ENCODE data around the gene KDELR1. TPM values are rescaled to one million over a fixed set of nuclear protein-coding genes. Genes with fewer than 3 reads are reported as not detected.

KDELR1 gene
- total RNA-seq, 1 experiment from 2014 or later: 53.7 TPM

- Histone ChIP-seq H2AFZ (ENCODE audit: low read length) (no peak overlapping the region; the same call in 1 of the 2 replicates), H3K79me2 (ENCODE audit: low read length) (no peaks in the 10 kb centered on the region), H3K4me1 (ENCODE audit: low read length) (peaks cover 19% of the 10 kb centered on the region), H3K9me2 (replicated peaks; ENCODE audit: insufficient read depth, low read length) (no peaks in the 10 kb centered on the region), H3K4me2 (ENCODE audit: low read depth, low read length, poor library complexity, severe bottlenecking) (peak overlapping the region; percentile 93), H4K20me1 (ENCODE audit: insufficient read depth, low read depth, low read length) (no peaks in the 10 kb centered on the region), H3K27me3 (ENCODE audit: low read length) (no peaks in the 10 kb centered on the region), H3K27ac (ENCODE audit: low read length) (peak overlapping the region; percentile 79), H3K9me3 (ENCODE audit: low read length) (no peaks in the 10 kb centered on the region), H3K9ac (ENCODE audit: low read length) (peak overlapping the region; percentile 91), H3K36me3 (ENCODE audit: insufficient read depth, low read length) (no peaks in the 10 kb centered on the region), H3K4me3 (ENCODE audit: low read length) (peak overlapping the region; percentile 84)
- no peak for DNase-seq
Observed at GRCh38 chr19:48363500-48363809, 27.9 kb downstream of the KDELR1 start.

- Histone ChIP-seq H3K9me3 (ENCODE audit: low read length) (no peaks in the 10 kb centered on the region), H3K27ac (ENCODE audit: low read length) (peak overlapping the region; percentile 79), H3K4me3 (ENCODE audit: low read length) (peak overlapping the region; percentile 84), H3K9me2 (replicated peaks; ENCODE audit: insufficient read depth, low read length) (no peaks in the 10 kb centered on the region), H3K4me1 (ENCODE audit: low read length) (peaks cover 19% of the 10 kb centered on the region), H3K9ac (ENCODE audit: low read length) (peak overlapping the region; percentile 91), H3K79me2 (ENCODE audit: low read length) (no peaks in the 10 kb centered on the region), H3K27me3 (ENCODE audit: low read length) (no peaks in the 10 kb centered on the region), H3K36me3 (ENCODE audit: insufficient read depth, low read length) (no peaks in the 10 kb centered on the region), H4K20me1 (ENCODE audit: insufficient read depth, low read depth, low read length) (no peaks in the 10 kb centered on the region), H2AFZ (ENCODE audit: low read length) (no peak overlapping the region; the same call in 1 of the 2 replicates), H3K4me2 (ENCODE audit: low read depth, low read length, poor library complexity, severe bottlenecking) (peak overlapping the region; percentile 93)
- peak; percentile 95 for DNase-seq
Observed at GRCh38 chr19:48362716-48363499, 28.4 kb downstream of the KDELR1 start.

GRCh38 chr19:48361912-48362311 is 29.4 kb downstream of the KDELR1 start:
- no peaks in the 10 kb centered on the region for H4K20me1 ChIP-seq (ENCODE audit: insufficient read depth, low read depth, low read length)
- H3K36me3 ChIP-seq (ENCODE audit: insufficient read depth, low read length): no peaks in the 10 kb centered on the region
- DNase-seq: no peak
- H3K79me2 ChIP-seq (ENCODE audit: low read length): no peaks in the 10 kb centered on the region
- H3K4me1 ChIP-seq (ENCODE audit: low read length): peaks cover 19% of the 10 kb centered on the region
- H3K4me3 ChIP-seq (ENCODE audit: low read length): no peak overlapping the region
- no peak overlapping the region for H3K9ac ChIP-seq (ENCODE audit: low read length)
- no peaks in the 10 kb centered on the region for H3K9me2 ChIP-seq (replicated peaks; ENCODE audit: insufficient read depth, low read length)
- no peak overlapping the region for H2AFZ ChIP-seq (ENCODE audit: low read length)
- H3K4me2 ChIP-seq (ENCODE audit: low read depth, low read length, poor library complexity, severe bottlenecking): no peak overlapping the region
- H3K27me3 ChIP-seq (ENCODE audit: low read length): no peaks in the 10 kb centered on the region
- no peak overlapping the region for H3K27ac ChIP-seq (ENCODE audit: low read length)
- H3K9me3 ChIP-seq (ENCODE audit: low read length): no peaks in the 10 kb centered on the region

GRCh38 chr19:48359123-48359522 is 32.2 kb downstream of the KDELR1 start:
- Histone ChIP-seq H3K4me2 (ENCODE audit: low read depth, low read length, poor library complexity, severe bottlenecking) (no peak overlapping the region), H3K9me3 (ENCODE audit: low read length) (no peaks in the 10 kb centered on the region), H3K79me2 (ENCODE audit: low read length) (no peaks in the 10 kb centered on the region), H4K20me1 (ENCODE audit: insufficient read depth, low read depth, low read length) (no peaks in the 10 kb centered on the region), H3K27me3 (ENCODE audit: low read length) (no peaks in the 10 kb centered on the region), H3K27ac (ENCODE audit: low read length) (no peak overlapping the region), H3K4me1 (ENCODE audit: low read length) (peaks cover 11% of the 10 kb centered on the region), H3K9me2 (replicated peaks; ENCODE audit: insufficient read depth, low read length) (no peaks in the 10 kb centered on the region), H3K9ac (ENCODE audit: low read length) (no peak overlapping the region), H3K36me3 (ENCODE audit: insufficient read depth, low read length) (no peaks in the 10 kb centered on the region), H2AFZ (ENCODE audit: low read length) (no peak overlapping the region), H3K4me3 (ENCODE audit: low read length) (no peak overlapping the region)
- no peak for DNase-seq

- H3K79me2 ChIP-seq (ENCODE audit: low read length): no peaks in the 10 kb centered on the region
- no peaks in the 10 kb centered on the region for H3K9me3 ChIP-seq (ENCODE audit: low read length)
- no peak overlapping the region for H3K9ac ChIP-seq (ENCODE audit: low read length)
- no peak for DNase-seq
- no peaks in the 10 kb centered on the region for H3K9me2 ChIP-seq (replicated peaks; ENCODE audit: insufficient read depth, low read length)
- no peak overlapping the region for H3K27ac ChIP-seq (ENCODE audit: low read length)
- H3K36me3 ChIP-seq (ENCODE audit: insufficient read depth, low read length): no peaks in the 10 kb centered on the region
- no peaks in the 10 kb centered on the region for H4K20me1 ChIP-seq (ENCODE audit: insufficient read depth, low read depth, low read length)
- peaks cover 5% of the 10 kb centered on the region for H3K4me1 ChIP-seq (ENCODE audit: low read length)
- H2AFZ ChIP-seq (ENCODE audit: low read length): no peak overlapping the region
- H3K27me3 ChIP-seq (ENCODE audit: low read length): no peaks in the 10 kb centered on the region
- no peak overlapping the region for H3K4me3 ChIP-seq (ENCODE audit: low read length)
- H3K4me2 ChIP-seq (ENCODE audit: low read depth, low read length, poor library complexity, severe bottlenecking): no peak overlapping the region
Observed at GRCh38 chr19:48355365-48355954, 35.9 kb downstream of the KDELR1 start.

GRCh38 chr19:48354332-48354992 is 36.9 kb downstream of the KDELR1 start:
- DNase-seq: no peak
- Histone ChIP-seq H3K4me2 (ENCODE audit: low read depth, low read length, poor library complexity, severe bottlenecking) (no peak overlapping the region), H3K9ac (ENCODE audit: low read length) (no peak overlapping the region)

GRCh38 chr19:48353677-48354076 is 37.7 kb downstream of the KDELR1 start:
- no peaks in the 10 kb centered on the region for H4K20me1 ChIP-seq (ENCODE audit: insufficient read depth, low read depth, low read length)
- H3K79me2 ChIP-seq (ENCODE audit: low read length): no peaks in the 10 kb centered on the region
- no peak overlapping the region for H3K27ac ChIP-seq (ENCODE audit: low read length)
- H3K9me2 ChIP-seq (replicated peaks; ENCODE audit: insufficient read depth, low read length): no peaks in the 10 kb centered on the region
- no peaks in the 10 kb centered on the region for H3K36me3 ChIP-seq (ENCODE audit: insufficient read depth, low read length)
- H3K27me3 ChIP-seq (ENCODE audit: low read length): no peaks in the 10 kb centered on the region
- no peak overlapping the region for H3K4me3 ChIP-seq (ENCODE audit: low read length)
- H3K4me1 ChIP-seq (ENCODE audit: low read length): peaks cover 5% of the 10 kb centered on the region
- no peak overlapping the region for H3K9ac ChIP-seq (ENCODE audit: low read length)
- H2AFZ ChIP-seq (ENCODE audit: low read length): no peak overlapping the region
- no peak overlapping the region for H3K4me2 ChIP-seq (ENCODE audit: low read depth, low read length, poor library complexity, severe bottlenecking)
- no peak for DNase-seq
- H3K9me3 ChIP-seq (ENCODE audit: low read length): no peaks in the 10 kb centered on the region

More at GRCh38 chr19:48354332-48354992, 36.9 kb downstream of the KDELR1 start:
- Histone ChIP-seq H3K9me3 (ENCODE audit: low read length) (no peaks in the 10 kb centered on the region), H4K20me1 (ENCODE audit: insufficient read depth, low read depth, low read length) (no peaks in the 10 kb centered on the region), H3K4me3 (ENCODE audit: low read length) (no peak overlapping the region), H3K27me3 (ENCODE audit: low read length) (no peaks in the 10 kb centered on the region), H3K79me2 (ENCODE audit: low read length) (no peaks in the 10 kb centered on the region), H3K27ac (ENCODE audit: low read length) (no peak overlapping the region), H2AFZ (ENCODE audit: low read length) (no peak overlapping the region), H3K9me2 (replicated peaks; ENCODE audit: insufficient read depth, low read length) (no peaks in the 10 kb centered on the region), H3K4me1 (ENCODE audit: low read length) (peaks cover 5% of the 10 kb centered on the region), H3K36me3 (ENCODE audit: insufficient read depth, low read length) (no peaks in the 10 kb centered on the region)

- H3K27ac ChIP-seq (ENCODE audit: low read length): no peak overlapping the region
- no peaks in the 10 kb centered on the region for H3K9me3 ChIP-seq (ENCODE audit: low read length)
- H4K20me1 ChIP-seq (ENCODE audit: insufficient read depth, low read depth, low read length): no peaks in the 10 kb centered on the region
- no peaks in the 10 kb centered on the region for H3K36me3 ChIP-seq (ENCODE audit: insufficient read depth, low read length)
- no peak overlapping the region for H3K4me2 ChIP-seq (ENCODE audit: low read depth, low read length, poor library complexity, severe bottlenecking)
- no peak overlapping the region for H3K4me3 ChIP-seq (ENCODE audit: low read length)
- peak; percentile 93 for DNase-seq
- H2AFZ ChIP-seq (ENCODE audit: low read length): 0 out of 2 replicates have a peak overlapping the region, but pooled peaks have one; percentile 91
- H3K79me2 ChIP-seq (ENCODE audit: low read length): no peaks in the 10 kb centered on the region
- no peaks in the 10 kb centered on the region for H3K27me3 ChIP-seq (ENCODE audit: low read length)
- H3K9ac ChIP-seq (ENCODE audit: low read length): 0 out of 2 replicates have a peak overlapping the region, but pooled peaks have one; percentile 24
- H3K4me1 ChIP-seq (ENCODE audit: low read length): peaks cover 5% of the 10 kb centered on the region
- H3K9me2 ChIP-seq (replicated peaks; ENCODE audit: insufficient read depth, low read length): no peaks in the 10 kb centered on the region
Observed at GRCh38 chr19:48351341-48351752, 40.0 kb downstream of the KDELR1 start.
